Choroid plexus epithelial cell (primary cell): Measurements from ENCODE around the gene MYO10.
"Not testable (repeated sequence)": the region's sequence is repeated elsewhere in the genome, so short reads cannot be mapped to it uniquely, and the experiment has no call there.

Experiments
- DNase-seq: peaks from one replicate; pipeline ENCODE4 v3.0.0-alpha.2; 2010; ENCODE audit warnings: low read depth
- H3K4me3 ChIP-seq: 2 replicates; pipeline ENCODE4 v1.5.1; 2011; ENCODE audit warnings: low read depth, mild to moderate bottlenecking, control low read depth, low read length, moderate library complexity
- TF ChIP-seq, protein P1 (sequence below): conservative IDR thresholded peaks from 2 replicates; pipeline ENCODE4 v1.5.1; 2011; ENCODE audit warnings: low read depth, mild to moderate bottlenecking, control low read depth, inconsistent platforms, low read length, moderate library complexity

MYO10 gene

GRCh38 chr5:16763211-16763610 lies 172.9 kb downstream of the MYO10 start:
- TF ChIP-seq, protein P1, sequence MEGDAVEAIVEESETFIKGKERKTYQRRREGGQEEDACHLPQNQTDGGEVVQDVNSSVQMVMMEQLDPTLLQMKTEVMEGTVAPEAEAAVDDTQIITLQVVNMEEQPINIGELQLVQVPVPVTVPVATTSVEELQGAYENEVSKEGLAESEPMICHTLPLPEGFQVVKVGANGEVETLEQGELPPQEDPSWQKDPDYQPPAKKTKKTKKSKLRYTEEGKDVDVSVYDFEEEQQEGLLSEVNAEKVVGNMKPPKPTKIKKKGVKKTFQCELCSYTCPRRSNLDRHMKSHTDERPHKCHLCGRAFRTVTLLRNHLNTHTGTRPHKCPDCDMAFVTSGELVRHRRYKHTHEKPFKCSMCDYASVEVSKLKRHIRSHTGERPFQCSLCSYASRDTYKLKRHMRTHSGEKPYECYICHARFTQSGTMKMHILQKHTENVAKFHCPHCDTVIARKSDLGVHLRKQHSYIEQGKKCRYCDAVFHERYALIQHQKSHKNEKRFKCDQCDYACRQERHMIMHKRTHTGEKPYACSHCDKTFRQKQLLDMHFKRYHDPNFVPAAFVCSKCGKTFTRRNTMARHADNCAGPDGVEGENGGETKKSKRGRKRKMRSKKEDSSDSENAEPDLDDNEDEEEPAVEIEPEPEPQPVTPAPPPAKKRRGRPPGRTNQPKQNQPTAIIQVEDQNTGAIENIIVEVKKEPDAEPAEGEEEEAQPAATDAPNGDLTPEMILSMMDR = no peak
- DNase-seq = no peak
- H3K4me3 ChIP-seq = no peak overlapping the region

GRCh38 chr5:16759147-16759773 lies 176.8 kb downstream of the MYO10 start:
- TF ChIP-seq, protein P1 = no peak
- H3K4me3 ChIP-seq = no peak overlapping the region
- no peak for DNase-seq

GRCh38 chr5:16757989-16758501 lies 178.0 kb downstream of the MYO10 start:
- DNase-seq = no peak
- TF ChIP-seq, protein P1 = no peak
- no peak overlapping the region for H3K4me3 ChIP-seq

DNA sequence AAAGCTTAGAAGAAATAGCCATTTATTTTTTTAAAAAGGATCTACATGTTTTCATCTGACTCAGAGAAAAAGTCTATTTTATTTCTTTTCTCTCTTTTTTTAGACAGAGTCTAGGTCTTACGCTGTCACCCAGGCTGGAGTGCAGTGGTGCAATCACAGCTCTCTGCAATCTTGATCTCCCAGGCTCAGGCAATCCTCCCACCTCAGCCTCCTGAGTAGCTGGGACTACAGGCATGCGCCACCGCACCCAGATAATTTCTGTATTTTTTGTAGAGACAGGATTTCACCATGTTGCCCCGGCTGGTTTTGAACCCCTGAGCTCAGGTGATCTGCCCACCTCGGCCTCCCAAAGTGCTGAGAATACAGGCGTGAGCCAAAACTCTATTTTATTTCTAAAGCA lies 178.5 kb downstream of the MYO10 start:
- not testable (repeated sequence) for H3K4me3 ChIP-seq, DNase-seq

DNA sequence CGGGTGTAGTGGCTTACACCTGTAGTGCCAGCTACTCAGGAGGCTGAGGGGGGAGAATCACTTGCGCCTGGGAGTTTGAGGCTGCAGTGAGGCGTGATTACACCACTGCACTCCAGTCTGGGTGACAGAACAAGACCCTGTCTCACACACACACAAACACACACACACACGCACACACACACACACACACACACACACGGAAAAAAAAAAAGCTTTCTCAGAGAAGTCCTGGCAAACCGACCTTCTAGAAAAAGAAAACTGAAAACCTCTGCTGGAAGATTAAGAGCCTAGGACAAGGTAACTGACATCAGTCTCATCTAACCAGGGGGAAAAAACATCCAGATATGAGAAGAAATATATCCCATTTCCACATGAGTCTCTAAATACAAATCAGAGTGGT lies 178.9 kb downstream of the MYO10 start:
- TF ChIP-seq, protein P1 = no peak
- DNase-seq = no peak
- H3K4me3 ChIP-seq = no peak overlapping the region

- no peak for DNase-seq
- no peak overlapping the region for H3K4me3 ChIP-seq
- TF ChIP-seq, protein P1 = no peak
Measured at GRCh38 chr5:16756692-16757091, 179.4 kb downstream of the MYO10 start.

GRCh38 chr5:16755641-16756040 lies 180.4 kb downstream of the MYO10 start:
- TF ChIP-seq, protein P1 = no peak
- DNase-seq = no peak
- H3K4me3 ChIP-seq = no peak overlapping the region
